Left ventricle myocardium inferior (tissue), 1 donor: ENCODE results near the gene C16orf54. TPM values are rescaled to one million over a fixed set of nuclear protein-coding genes. Genes with fewer than 3 reads are reported as not detected.
"Not testable (repeated sequence)": the region's sequence is repeated elsewhere in the genome, so short reads cannot be mapped to it uniquely, and the experiment has no call there.

Experiments used
- DNase-seq: peaks from one replicate; pipeline ENCODE4 v3.0.0-alpha.2; 2020
- H3K27ac ChIP-seq: fragments of 200-600 bp; replicated peaks from 2 replicates; pipeline ENCODE4 v1.8.0; 2021
- H3K27me3 ChIP-seq: fragments of 200-600 bp; 2 replicates; pipeline ENCODE4 v1.8.0; 2021; ENCODE audit warnings: low read depth
- H3K36me3 ChIP-seq: fragments of 200-600 bp; 2 replicates; pipeline ENCODE4 v1.8.0; 2021
- H3K4me1 ChIP-seq: fragments of 200-600 bp; 2 replicates; pipeline ENCODE4 v1.8.0; 2021
- H3K4me3 ChIP-seq: fragments of 200-600 bp; 2 replicates; pipeline ENCODE4 v1.8.0; 2021; ENCODE audit warnings: mild to moderate bottlenecking, moderate library complexity
- H3K9me3 ChIP-seq: fragments of 200-600 bp; replicated peaks from 2 replicates; pipeline ENCODE4 v1.8.0; 2021
- intact Hi-C: fragments of 100-400 bp; cut with micrococcal nuclease; formaldehyde crosslinking; loops from one replicate; pipeline ENCODE4 v1.11.0; 2022
- total RNA-seq: library from RNA; stranded (reverse); fragmentation: NEBNext Ultra II Directional; extraction: Animal tissue kit (Norgen Biotek cat#: 25700); gene quantifications from one replicate; pipeline ENCODE4 v1.2.1, GENCODE V29; 2021
- TF ChIP-seq, protein P1 (sequence below): fragments of 200-600 bp; IDR thresholded peaks from 2 replicates; pipeline ENCODE4 v1.8.0; 2021; ENCODE audit warnings: antibody characterized with exemption, mild to moderate bottlenecking, borderline replicate concordance
- donor health status: DM: no; HTN: yes; CAD: no; lungs with severe emphysema.

Gene C16orf54
- total RNA-seq, 1 donor from 2014 or later = 0.63 TPM

DNA sequence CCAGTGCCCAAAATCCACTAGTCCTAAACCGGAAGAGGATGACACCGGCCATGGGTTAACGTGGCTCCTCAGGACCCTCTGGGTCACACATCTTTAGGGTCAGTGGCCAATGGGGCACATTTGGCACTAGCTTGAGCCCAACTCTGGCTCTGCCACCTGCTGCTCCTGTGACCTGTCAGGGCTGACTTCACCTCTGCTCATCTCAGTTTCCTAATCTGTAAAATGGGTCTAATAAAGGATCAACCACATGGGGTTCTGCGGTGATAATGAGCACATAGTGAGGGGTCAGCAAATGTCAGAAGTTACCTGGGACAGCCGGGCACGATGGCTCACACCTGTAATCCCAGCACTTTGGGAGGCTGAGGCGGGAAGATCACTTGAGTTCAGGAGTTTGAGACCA lies 48.4 kb downstream of the C16orf54 start:
- Histone ChIP-seq H3K27ac (no peak overlapping the region), H3K9me3 (no peaks in the 10 kb centered on the region), H3K4me1 (peaks cover 4% of the 10 kb centered on the region), H3K27me3 (peaks cover 3% of the 10 kb centered on the region), H3K36me3 (no peaks in the 10 kb centered on the region), H3K4me3 (no peak overlapping the region)
- DNase-seq = no peak
- intact Hi-C loops = no loop called here
- TF ChIP-seq, protein P1, sequence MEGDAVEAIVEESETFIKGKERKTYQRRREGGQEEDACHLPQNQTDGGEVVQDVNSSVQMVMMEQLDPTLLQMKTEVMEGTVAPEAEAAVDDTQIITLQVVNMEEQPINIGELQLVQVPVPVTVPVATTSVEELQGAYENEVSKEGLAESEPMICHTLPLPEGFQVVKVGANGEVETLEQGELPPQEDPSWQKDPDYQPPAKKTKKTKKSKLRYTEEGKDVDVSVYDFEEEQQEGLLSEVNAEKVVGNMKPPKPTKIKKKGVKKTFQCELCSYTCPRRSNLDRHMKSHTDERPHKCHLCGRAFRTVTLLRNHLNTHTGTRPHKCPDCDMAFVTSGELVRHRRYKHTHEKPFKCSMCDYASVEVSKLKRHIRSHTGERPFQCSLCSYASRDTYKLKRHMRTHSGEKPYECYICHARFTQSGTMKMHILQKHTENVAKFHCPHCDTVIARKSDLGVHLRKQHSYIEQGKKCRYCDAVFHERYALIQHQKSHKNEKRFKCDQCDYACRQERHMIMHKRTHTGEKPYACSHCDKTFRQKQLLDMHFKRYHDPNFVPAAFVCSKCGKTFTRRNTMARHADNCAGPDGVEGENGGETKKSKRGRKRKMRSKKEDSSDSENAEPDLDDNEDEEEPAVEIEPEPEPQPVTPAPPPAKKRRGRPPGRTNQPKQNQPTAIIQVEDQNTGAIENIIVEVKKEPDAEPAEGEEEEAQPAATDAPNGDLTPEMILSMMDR = no peak

DNA sequence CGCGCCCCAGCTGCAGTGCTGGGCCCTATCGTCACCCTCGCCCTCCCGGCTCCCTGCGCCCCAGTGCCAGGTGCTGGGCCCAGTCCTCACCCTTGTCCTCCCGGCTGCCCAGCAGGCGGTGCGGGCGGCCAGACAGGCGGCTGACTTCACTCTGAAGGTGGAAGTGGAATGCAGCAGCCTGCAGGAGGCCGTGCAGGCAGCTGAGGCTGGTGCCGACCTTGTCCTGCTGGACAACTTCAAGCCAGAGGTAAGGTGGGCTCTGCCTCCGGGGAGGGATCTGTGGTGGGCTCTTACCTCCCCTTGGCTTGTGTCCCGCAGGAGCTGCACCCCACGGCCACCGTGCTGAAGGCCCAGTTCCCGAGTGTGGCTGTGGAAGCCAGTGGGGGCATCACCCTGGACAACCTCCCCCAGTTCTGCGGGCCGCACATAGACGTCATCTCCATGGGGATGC lies 48.9 kb downstream of the C16orf54 start:
- Histone ChIP-seq H3K4me1 (peaks cover 4% of the 10 kb centered on the region), H3K27ac (no peak overlapping the region), H3K36me3 (no peaks in the 10 kb centered on the region), H3K4me3 (no peak overlapping the region), H3K9me3 (no peaks in the 10 kb centered on the region), H3K27me3 (peaks cover 3% of the 10 kb centered on the region)
- no peak for DNase-seq
- intact Hi-C loops = no loop called here
- TF ChIP-seq, protein P1 = no peak

DNA sequence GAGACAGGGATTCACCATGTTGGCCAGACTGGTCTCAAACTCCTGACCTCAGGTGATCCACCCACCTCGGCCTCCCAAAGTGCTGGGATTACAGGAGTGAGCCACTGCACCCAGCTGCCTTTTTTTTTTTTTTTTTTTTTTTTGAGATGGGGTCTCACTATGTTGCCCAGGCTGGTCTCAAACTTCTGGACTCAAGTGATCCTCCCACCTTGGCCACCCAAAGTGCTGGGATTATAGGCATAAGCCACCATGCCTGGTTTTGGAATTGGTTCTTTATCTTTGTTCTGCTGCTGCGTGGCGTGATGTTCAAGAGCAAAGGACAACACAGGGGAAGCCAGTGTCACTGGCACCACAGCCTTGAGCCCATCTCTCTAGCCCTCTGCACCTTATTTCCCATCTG lies 50.1 kb downstream of the C16orf54 start:
- H3K9me3 ChIP-seq, DNase-seq, H3K4me3 ChIP-seq, H3K36me3 ChIP-seq, intact Hi-C loops, H3K27ac ChIP-seq, H3K27me3 ChIP-seq, H3K4me1 ChIP-seq: not testable (repeated sequence)

DNA sequence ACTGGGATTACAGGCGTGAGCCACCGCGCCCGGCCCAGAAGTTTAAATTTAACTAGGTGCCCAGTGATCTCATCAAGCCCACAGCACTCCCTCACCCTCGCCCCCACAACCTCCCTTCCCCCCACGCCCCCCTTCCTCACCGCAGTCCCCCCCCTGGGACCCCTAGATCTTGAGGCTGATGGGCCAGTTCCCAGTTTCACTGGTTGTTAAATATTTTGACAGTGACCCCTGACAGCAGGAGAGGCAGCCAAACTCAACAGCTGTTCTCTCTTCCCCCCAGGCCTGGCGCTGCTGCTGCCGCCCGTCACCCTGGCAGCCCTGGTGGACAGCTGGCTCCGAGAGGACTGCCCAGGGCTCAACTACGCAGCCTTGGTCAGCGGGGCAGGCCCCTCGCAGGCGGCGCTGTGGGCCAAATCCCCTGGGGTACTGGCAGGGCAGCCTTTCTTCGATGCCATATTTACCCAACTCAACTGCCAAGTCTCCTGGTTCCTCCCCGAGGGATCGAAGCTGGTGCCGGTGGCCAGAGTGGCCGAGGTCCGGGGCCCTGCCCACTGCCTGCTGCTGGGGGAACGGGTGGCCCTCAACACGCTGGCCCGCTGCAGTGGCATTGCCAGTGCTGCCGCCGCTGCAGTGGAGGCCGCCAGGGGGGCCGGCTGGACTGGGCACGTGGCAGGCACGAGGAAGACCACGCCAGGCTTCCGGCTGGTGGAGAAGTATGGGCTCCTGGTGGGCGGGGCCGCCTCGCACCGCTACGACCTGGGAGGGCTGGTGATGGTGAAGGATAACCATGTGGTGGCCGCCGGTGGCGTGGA lies 51.2 kb downstream of the C16orf54 start:
- H3K4me3 ChIP-seq = no peak overlapping the region
- H3K4me1 ChIP-seq = no peaks in the 10 kb centered on the region
- H3K9me3 ChIP-seq = no peaks in the 10 kb centered on the region
- H3K36me3 ChIP-seq = no peaks in the 10 kb centered on the region
- TF ChIP-seq, protein P1 = no peak
- no peak for DNase-seq
- H3K27me3 ChIP-seq = no peaks in the 10 kb centered on the region
- H3K27ac ChIP-seq = no peak overlapping the region
- intact Hi-C loops = no loop called here

DNA sequence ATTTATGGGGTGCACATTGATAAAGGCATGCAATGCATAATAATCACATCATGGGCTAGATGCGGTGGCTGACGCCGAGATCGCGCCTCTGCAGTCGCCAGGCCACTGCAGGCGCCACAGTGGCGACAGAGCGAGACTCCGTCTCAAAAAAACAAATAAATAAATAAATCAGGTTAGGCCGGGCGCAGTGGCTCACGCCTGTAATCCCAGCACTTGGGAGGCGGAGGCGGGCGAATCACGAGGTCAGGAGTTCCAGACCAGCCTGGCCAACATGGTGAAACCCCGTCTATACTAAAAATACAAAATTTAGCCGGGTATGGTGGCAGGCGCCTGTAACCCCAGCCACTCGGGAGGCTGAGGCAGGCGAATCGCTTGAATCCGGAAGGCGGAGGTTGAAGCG lies 53.2 kb downstream of the C16orf54 start:
- H3K36me3 ChIP-seq, H3K27me3 ChIP-seq, H3K9me3 ChIP-seq, DNase-seq, H3K4me3 ChIP-seq, H3K4me1 ChIP-seq, H3K27ac ChIP-seq, intact Hi-C loops: not testable (repeated sequence)

Other genes with a start within 250 kb of the C16orf54 start
- 13.8 TPM for gene NPIPB12, start 239.6 kb downstream of the C16orf54 start, total RNA-seq
- 1.3 TPM for gene SPN, start 82.7 kb downstream of the C16orf54 start, total RNA-seq
- 20.8 TPM for gene QPRT, start 66.8 kb downstream of the C16orf54 start, total RNA-seq
- not detected for gene ZG16, start 32.3 kb upstream of the C16orf54 start, total RNA-seq
- 46.9 TPM for gene KIF22, start 44.8 kb upstream of the C16orf54 start, total RNA-seq
- 77.6 TPM for gene MAZ, start 60.5 kb upstream of the C16orf54 start, total RNA-seq
- 2.1 TPM for gene PRRT2, start 66.2 kb upstream of the C16orf54 start, total RNA-seq
- gene PAGR1, start 70.2 kb upstream of the C16orf54 start, total RNA-seq = 12.9 TPM
- gene MVP, start 74.5 kb upstream of the C16orf54 start, total RNA-seq = 38.6 TPM
- gene CDIPT, start 117.2 kb upstream of the C16orf54 start, total RNA-seq = 68.6 TPM
- 0.38 TPM for gene SEZ6L2, start 153.6 kb upstream of the C16orf54 start, total RNA-seq
- gene ASPHD1, start 154.5 kb upstream of the C16orf54 start, total RNA-seq = not detected
- gene KCTD13, start 180.2 kb upstream of the C16orf54 start, total RNA-seq = 9.2 TPM
- 63.2 TPM for gene TMEM219, start 216.1 kb upstream of the C16orf54 start, total RNA-seq
- 34.3 TPM for gene TAOK2, start 227.9 kb upstream of the C16orf54 start, total RNA-seq
- 18.8 TPM for gene HIRIP3, start 249.6 kb upstream of the C16orf54 start, total RNA-seq